GM12878 (cell line): Measurements from ENCODE around the gene CAPN3.

Source experiments
- CHD1 ChIP-seq: IDR thresholded peaks from 2 replicates; pipeline ENCODE4 v1.6.1; 2012; ENCODE audit warnings: low read depth, low read length, improper control_type of control experiment
- EZH2 ChIP-seq: IDR thresholded peaks from 2 replicates; pipeline ENCODE4 v1.6.1; 2012; ENCODE audit warnings: low read depth, mild to moderate bottlenecking, control low read depth, inconsistent platforms, low read length, borderline replicate concordance; ENCODE audit not compliant: control insufficient read depth
- IKZF2 ChIP-seq, 2 experiments: fragments of 450-650 bp; IDR thresholded peaks; 2 replicates each; pipeline ENCODE4 v1.6.1; 2017; ENCODE audit warnings: mild to moderate bottlenecking in 2 of 2, moderate library complexity in 2 of 2
- LARP7 ChIP-seq: fragments of 450-650 bp; IDR thresholded peaks from 2 replicates; pipeline ENCODE4 v1.6.1; 2017; ENCODE audit warnings: mild to moderate bottlenecking
- MXI1 ChIP-seq: fragments of 150-350 bp; IDR thresholded peaks from 2 replicates; pipeline ENCODE4 v1.6.1; 2011; ENCODE audit warnings: low read depth, mild to moderate bottlenecking, inconsistent platforms, low read length, improper control_type of control experiment
- NR2C1 ChIP-seq: fragments of 450-650 bp; IDR thresholded peaks from 2 replicates; pipeline ENCODE4 v1.6.1; 2017; ENCODE audit warnings: antibody characterized with exemption, mild to moderate bottlenecking, moderate library complexity
- POLR2AphosphoS5 ChIP-seq: IDR thresholded peaks from 2 replicates; pipeline ENCODE4 v1.6.1; 2011; ENCODE audit warnings: mild to moderate bottlenecking, low read length, inconsistent platforms
- SRF ChIP-seq, 2 experiments: IDR thresholded peaks; 2 replicates each; pipeline ENCODE4 v1.6.1; 2011; ENCODE audit warnings: low read depth in 2 of 2, low read length in 2 of 2, mild to moderate bottlenecking in 1 of 2, moderate library complexity in 1 of 2
- TAF1 ChIP-seq: IDR thresholded peaks from 2 replicates; pipeline ENCODE4 v1.6.1; 2011; ENCODE audit warnings: mild to moderate bottlenecking, low read depth, low read length, borderline replicate concordance
- TF ChIP-seq, protein P1 (sequence below): IDR thresholded peaks from 2 replicates; pipeline ENCODE4 v1.6.1; 2012; ENCODE audit warnings: mild to moderate bottlenecking, low read depth, low read length
- TF ChIP-seq, protein P2 (sequence below): fragments of 450-650 bp; formaldehyde crosslinking; IDR thresholded peaks from 2 replicates; pipeline ENCODE4 v1.4.0; 2020; ENCODE audit warnings: mild to moderate bottlenecking, moderate library complexity
- TF ChIP-seq, protein P3 (sequence below), 3 experiments: IDR thresholded peaks in 2 of 3; conservative IDR thresholded peaks in 1 of 3; 2 replicates each; pipeline ENCODE4 v1.5.1; 2011; ENCODE audit warnings: low read depth in 3 of 3, low read length in 3 of 3, mild to moderate bottlenecking in 3 of 3, control low read depth in 2 of 3, moderate library complexity in 2 of 3, inconsistent platforms in 1 of 3, mixed read lengths in 1 of 3; ENCODE audit not compliant: control insufficient read depth in 2 of 3, insufficient read depth in 1 of 3; ENCODE audit errors: extremely low read depth in 1 of 3
- TF ChIP-seq, protein P4 (sequence below): fragments of 450-650 bp; IDR thresholded peaks from 2 replicates; pipeline ENCODE4 v1.6.1; 2017; ENCODE audit warnings: mild to moderate bottlenecking, low read depth, inconsistent platforms; ENCODE audit not compliant: poor library complexity, severe bottlenecking

DNA sequence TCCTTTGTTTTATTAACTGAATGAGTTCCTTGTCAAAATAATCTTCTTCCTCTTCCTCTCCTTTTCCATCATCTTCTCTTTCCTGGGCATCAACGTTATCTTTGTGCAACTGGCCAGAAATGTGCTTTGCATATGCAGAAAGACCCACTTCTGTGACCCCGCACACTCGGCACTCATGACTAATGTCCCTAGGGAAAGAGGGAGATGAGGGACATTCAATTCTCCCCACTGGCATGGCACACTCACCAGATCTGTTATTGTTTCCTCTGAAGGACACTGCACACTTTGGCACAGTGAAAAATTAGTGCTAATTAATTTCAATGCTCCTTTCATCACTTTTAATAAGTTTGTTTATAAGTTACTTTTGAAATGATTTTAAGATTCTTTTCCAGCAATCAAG, 97.7 kb downstream of the CAPN3 start:
- TF ChIP-seq, protein P1, sequence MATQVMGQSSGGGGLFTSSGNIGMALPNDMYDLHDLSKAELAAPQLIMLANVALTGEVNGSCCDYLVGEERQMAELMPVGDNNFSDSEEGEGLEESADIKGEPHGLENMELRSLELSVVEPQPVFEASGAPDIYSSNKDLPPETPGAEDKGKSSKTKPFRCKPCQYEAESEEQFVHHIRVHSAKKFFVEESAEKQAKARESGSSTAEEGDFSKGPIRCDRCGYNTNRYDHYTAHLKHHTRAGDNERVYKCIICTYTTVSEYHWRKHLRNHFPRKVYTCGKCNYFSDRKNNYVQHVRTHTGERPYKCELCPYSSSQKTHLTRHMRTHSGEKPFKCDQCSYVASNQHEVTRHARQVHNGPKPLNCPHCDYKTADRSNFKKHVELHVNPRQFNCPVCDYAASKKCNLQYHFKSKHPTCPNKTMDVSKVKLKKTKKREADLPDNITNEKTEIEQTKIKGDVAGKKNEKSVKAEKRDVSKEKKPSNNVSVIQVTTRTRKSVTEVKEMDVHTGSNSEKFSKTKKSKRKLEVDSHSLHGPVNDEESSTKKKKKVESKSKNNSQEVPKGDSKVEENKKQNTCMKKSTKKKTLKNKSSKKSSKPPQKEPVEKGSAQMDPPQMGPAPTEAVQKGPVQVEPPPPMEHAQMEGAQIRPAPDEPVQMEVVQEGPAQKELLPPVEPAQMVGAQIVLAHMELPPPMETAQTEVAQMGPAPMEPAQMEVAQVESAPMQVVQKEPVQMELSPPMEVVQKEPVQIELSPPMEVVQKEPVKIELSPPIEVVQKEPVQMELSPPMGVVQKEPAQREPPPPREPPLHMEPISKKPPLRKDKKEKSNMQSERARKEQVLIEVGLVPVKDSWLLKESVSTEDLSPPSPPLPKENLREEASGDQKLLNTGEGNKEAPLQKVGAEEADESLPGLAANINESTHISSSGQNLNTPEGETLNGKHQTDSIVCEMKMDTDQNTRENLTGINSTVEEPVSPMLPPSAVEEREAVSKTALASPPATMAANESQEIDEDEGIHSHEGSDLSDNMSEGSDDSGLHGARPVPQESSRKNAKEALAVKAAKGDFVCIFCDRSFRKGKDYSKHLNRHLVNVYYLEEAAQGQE = no peak
- TF ChIP-seq MXI1 (no peak), LARP7 (no peak), SRF (IDR thresholded peaks at IDR 0.05; ENCODE audit: low read depth in 2 of 2, low read length in 2 of 2) (no peak), CHD1 (no peak), TAF1 (no peak), IKZF2 (IDR thresholded peaks at IDR 0.05) (no peak), EZH2 (no peak), POLR2AphosphoS5 (no peak), NR2C1 (no peak)
- TF ChIP-seq, protein P2, sequence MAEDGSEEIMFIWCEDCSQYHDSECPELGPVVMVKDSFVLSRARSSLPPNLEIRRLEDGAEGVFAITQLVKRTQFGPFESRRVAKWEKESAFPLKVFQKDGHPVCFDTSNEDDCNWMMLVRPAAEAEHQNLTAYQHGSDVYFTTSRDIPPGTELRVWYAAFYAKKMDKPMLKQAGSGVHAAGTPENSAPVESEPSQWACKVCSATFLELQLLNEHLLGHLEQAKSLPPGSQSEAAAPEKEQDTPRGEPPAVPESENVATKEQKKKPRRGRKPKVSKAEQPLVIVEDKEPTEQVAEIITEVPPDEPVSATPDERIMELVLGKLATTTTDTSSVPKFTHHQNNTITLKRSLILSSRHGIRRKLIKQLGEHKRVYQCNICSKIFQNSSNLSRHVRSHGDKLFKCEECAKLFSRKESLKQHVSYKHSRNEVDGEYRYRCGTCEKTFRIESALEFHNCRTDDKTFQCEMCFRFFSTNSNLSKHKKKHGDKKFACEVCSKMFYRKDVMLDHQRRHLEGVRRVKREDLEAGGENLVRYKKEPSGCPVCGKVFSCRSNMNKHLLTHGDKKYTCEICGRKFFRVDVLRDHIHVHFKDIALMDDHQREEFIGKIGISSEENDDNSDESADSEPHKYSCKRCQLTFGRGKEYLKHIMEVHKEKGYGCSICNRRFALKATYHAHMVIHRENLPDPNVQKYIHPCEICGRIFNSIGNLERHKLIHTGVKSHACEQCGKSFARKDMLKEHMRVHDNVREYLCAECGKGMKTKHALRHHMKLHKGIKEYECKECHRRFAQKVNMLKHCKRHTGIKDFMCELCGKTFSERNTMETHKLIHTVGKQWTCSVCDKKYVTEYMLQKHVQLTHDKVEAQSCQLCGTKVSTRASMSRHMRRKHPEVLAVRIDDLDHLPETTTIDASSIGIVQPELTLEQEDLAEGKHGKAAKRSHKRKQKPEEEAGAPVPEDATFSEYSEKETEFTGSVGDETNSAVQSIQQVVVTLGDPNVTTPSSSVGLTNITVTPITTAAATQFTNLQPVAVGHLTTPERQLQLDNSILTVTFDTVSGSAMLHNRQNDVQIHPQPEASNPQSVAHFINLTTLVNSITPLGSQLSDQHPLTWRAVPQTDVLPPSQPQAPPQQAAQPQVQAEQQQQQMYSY (CRISPR knock-in tag) = no peak
- TF ChIP-seq, protein P3, sequence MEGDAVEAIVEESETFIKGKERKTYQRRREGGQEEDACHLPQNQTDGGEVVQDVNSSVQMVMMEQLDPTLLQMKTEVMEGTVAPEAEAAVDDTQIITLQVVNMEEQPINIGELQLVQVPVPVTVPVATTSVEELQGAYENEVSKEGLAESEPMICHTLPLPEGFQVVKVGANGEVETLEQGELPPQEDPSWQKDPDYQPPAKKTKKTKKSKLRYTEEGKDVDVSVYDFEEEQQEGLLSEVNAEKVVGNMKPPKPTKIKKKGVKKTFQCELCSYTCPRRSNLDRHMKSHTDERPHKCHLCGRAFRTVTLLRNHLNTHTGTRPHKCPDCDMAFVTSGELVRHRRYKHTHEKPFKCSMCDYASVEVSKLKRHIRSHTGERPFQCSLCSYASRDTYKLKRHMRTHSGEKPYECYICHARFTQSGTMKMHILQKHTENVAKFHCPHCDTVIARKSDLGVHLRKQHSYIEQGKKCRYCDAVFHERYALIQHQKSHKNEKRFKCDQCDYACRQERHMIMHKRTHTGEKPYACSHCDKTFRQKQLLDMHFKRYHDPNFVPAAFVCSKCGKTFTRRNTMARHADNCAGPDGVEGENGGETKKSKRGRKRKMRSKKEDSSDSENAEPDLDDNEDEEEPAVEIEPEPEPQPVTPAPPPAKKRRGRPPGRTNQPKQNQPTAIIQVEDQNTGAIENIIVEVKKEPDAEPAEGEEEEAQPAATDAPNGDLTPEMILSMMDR (IDR thresholded peaks at IDR 0.05 in 2 of 3, conservative IDR thresholded peaks at IDR 0.05 in 1 of 3; ENCODE audit: control insufficient read depth in 2 of 3, extremely low read depth in 1 of 3, insufficient read depth in 1 of 3, low read depth in 3 of 3, low read length in 3 of 3) = no peak
- TF ChIP-seq, protein P4, sequence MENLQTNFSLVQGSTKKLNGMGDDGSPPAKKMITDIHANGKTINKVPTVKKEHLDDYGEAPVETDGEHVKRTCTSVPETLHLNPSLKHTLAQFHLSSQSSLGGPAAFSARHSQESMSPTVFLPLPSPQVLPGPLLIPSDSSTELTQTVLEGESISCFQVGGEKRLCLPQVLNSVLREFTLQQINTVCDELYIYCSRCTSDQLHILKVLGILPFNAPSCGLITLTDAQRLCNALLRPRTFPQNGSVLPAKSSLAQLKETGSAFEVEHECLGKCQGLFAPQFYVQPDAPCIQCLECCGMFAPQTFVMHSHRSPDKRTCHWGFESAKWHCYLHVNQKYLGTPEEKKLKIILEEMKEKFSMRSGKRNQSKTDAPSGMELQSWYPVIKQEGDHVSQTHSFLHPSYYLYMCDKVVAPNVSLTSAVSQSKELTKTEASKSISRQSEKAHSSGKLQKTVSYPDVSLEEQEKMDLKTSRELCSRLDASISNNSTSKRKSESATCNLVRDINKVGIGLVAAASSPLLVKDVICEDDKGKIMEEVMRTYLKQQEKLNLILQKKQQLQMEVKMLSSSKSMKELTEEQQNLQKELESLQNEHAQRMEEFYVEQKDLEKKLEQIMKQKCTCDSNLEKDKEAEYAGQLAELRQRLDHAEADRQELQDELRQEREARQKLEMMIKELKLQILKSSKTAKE = no peak
